GM12878 (cell line): ENCODE data around the gene ADSL. TPM values are rescaled to one million over a fixed set of nuclear protein-coding genes. Genes with fewer than 3 reads are reported as not detected.

Experiments
- ATAC-seq: fragments of 200-7000 bp; cut with Tn5 transposase; 3 replicates; pipeline ENCODE4 v1.9.1; 2020; ENCODE audit warnings: mild to moderate bottlenecking, moderate library complexity
- BruUV-seq: library from RNA; stranded (reverse); fragments of 400-500 nt; replicated peaks from 2 replicates; lab custom pipeline; 2021; lab: Mats Ljungman, UMichigan
- CTCF ChIA-PET: fragments of 300-600 bp; sonication (Branson Sonifier 250); formaldehyde crosslinking; extraction: SDS; loops from one replicate; lab custom pipeline; 2021; ENCODE audit warnings: inconsistent platforms; lab: Yijun Ruan, JAX
- POLR2A ChIA-PET: fragments of 350-600 bp; formaldehyde crosslinking; extraction: SDS; loops from one replicate; lab custom pipeline; 2021; ENCODE audit warnings: inconsistent platforms; lab: Charles Lee
- RAD21 ChIA-PET: fragments of 300-600 bp; sonication (Branson Sonifier 250); formaldehyde crosslinking; loops from one replicate; lab custom pipeline; 2023; ENCODE audit warnings: antibody characterized with exemption; ENCODE audit not compliant: unreplicated experiment; lab: Charles Lee
- SMC1A ChIA-PET: fragments of 300-600 bp; sonication (Branson Sonifier 250); formaldehyde crosslinking; loops from one replicate; lab custom pipeline; 2023; ENCODE audit not compliant: unreplicated experiment, uncharacterized antibody; lab: Charles Lee
- DNase-seq: peaks from one replicate; pipeline ENCODE4 v3.0.0-alpha.2; 2011; ENCODE audit warnings: low read depth, low spot score
- FAIRE-seq: peaks from 3 replicates; lab custom pipeline; 2011; peaks lifted over from hg19 to GRCh38; lab: Jason Lieb, UNC
- H2AFZ ChIP-seq: 2 replicates; pipeline ENCODE4 v1.6.0; 2011; ENCODE audit warnings: low read depth, low read length, control low read depth; ENCODE audit not compliant: control insufficient read depth
- H3K27ac ChIP-seq: 2 replicates; pipeline ENCODE4 v1.5.1; 2011; ENCODE audit warnings: control low read depth; ENCODE audit not compliant: control insufficient read depth, insufficient read depth
- H3K27me3 ChIP-seq, 2 experiments: replicated peaks in 1 of 2; 2 replicates each; pipeline versions ENCODE4 v1.6.0 to v1.6.1; 2011; ENCODE audit warnings: low read length in 1 of 2; ENCODE audit not compliant: control insufficient read depth in 2 of 2, insufficient read depth in 2 of 2
- H3K36me3 ChIP-seq, 2 experiments: 2 replicates each; pipeline ENCODE4 v1.5.1; 2011; ENCODE audit warnings: low read length in 1 of 2; ENCODE audit not compliant: control insufficient read depth in 2 of 2, insufficient read depth in 2 of 2
- H3K4me1 ChIP-seq: 2 replicates; pipeline ENCODE4 v1.6.1; 2011; ENCODE audit warnings: mild to moderate bottlenecking, low read length, moderate library complexity, mixed read lengths; ENCODE audit not compliant: control insufficient read depth, insufficient read depth
- H3K4me2 ChIP-seq: 2 replicates; pipeline ENCODE4 v1.6.0; 2011; ENCODE audit warnings: control low read depth; ENCODE audit not compliant: control insufficient read depth, insufficient read depth
- H3K4me3 ChIP-seq: fragments of 200-600 bp; sonication (generic); 2 replicates; pipeline ENCODE4 v1.5.1; 2016
- H3K79me2 ChIP-seq: 2 replicates; pipeline ENCODE4 v1.6.0; 2011; ENCODE audit warnings: low read length; ENCODE audit not compliant: control insufficient read depth, insufficient read depth
- H3K9ac ChIP-seq: 2 replicates; pipeline ENCODE4 v1.8.0; 2011; ENCODE audit warnings: low read length, control low read depth, mixed read lengths; ENCODE audit not compliant: control insufficient read depth, insufficient read depth
- H3K9me3 ChIP-seq: replicated peaks from 3 replicates; pipeline ENCODE4 v1.5.1; 2011; ENCODE audit warnings: mild to moderate bottlenecking, low read length; ENCODE audit not compliant: control insufficient read depth, insufficient read depth
- H4K20me1 ChIP-seq: 2 replicates; pipeline ENCODE4 v1.6.0; 2011; ENCODE audit not compliant: control insufficient read depth, insufficient read depth
- E2F8 ChIP-seq: fragments of 450-650 bp; IDR thresholded peaks from 2 replicates; pipeline ENCODE4 v1.6.1; 2018; ENCODE audit warnings: mild to moderate bottlenecking, low read depth, moderate library complexity; ENCODE audit not compliant: partially characterized antibody
- HDAC2 ChIP-seq: fragments of 200-600 bp; sonication (generic); IDR thresholded peaks from 2 replicates; pipeline ENCODE4 v1.6.1; 2017
- HDGF ChIP-seq: fragments of 450-650 bp; IDR thresholded peaks from 2 replicates; pipeline ENCODE4 v1.6.1; 2016; ENCODE audit warnings: antibody characterized with exemption
- HSF1 ChIP-seq: fragments of 150-350 bp; IDR thresholded peaks from 2 replicates; pipeline ENCODE4 v1.6.1; 2014; ENCODE audit warnings: mild to moderate bottlenecking, low read depth, low read length
- IRF3 ChIP-seq: fragments of 450-650 bp; IDR thresholded peaks from 2 replicates; pipeline ENCODE4 v1.6.1; 2014; ENCODE audit warnings: mild to moderate bottlenecking
- NBN ChIP-seq: fragments of 450-650 bp; IDR thresholded peaks from 2 replicates; pipeline ENCODE4 v1.6.1; 2016
- STAT3 ChIP-seq: IDR thresholded peaks from 2 replicates; pipeline ENCODE4 v1.6.1; 2011; ENCODE audit warnings: low read depth, low read length, improper control_type of control experiment
- TARDBP ChIP-seq: IDR thresholded peaks from 2 replicates; pipeline ENCODE4 v1.6.1; 2016; ENCODE audit warnings: borderline replicate concordance
- ZBTB4 ChIP-seq: fragments of 450-650 bp; formaldehyde crosslinking; IDR thresholded peaks from 2 replicates; pipeline ENCODE4 v1.4.0; 2022; ENCODE audit warnings: mild to moderate bottlenecking, moderate library complexity
- ZBTB40 ChIP-seq: fragments of 450-650 bp; IDR thresholded peaks from 2 replicates; pipeline ENCODE4 v1.6.1; 2016; ENCODE audit warnings: mild to moderate bottlenecking, moderate library complexity, borderline replicate concordance
- WGBS: methylation state at CpG from one replicate; pipeline ENCODE4 v1.1.6; 2016; ENCODE audit warnings: low lambda C conversion rate; ENCODE audit not compliant: insufficient replicate concordance, insufficient coverage; ENCODE audit errors: missing lambda C conversion rate; 5-methylcytosine and 5-hydroxymethylcytosine counted together
- in situ Hi-C: fragments of 300-500 bp; cut with MboI; formaldehyde crosslinking; loops from 9 replicates; pipeline ENCODE4 v1.14.3; 2018; ENCODE audit warnings: mixed read lengths
- intact Hi-C: fragments of 100-400 bp; cut with micrococcal nuclease; formaldehyde crosslinking; loops from one replicate; pipeline ENCODE4 v1.14.2; 2022; ENCODE audit not compliant: unreplicated experiment
- polyA plus RNA-seq, 11 experiments: library from polyadenylated mRNA; depleted of rRNA in 4 of 11; unstranded in 6 of 11; stranded (reverse) in 5 of 11; fragments of >200 nt; fragmentation: Nextera tagmentation in 4 of 11; fragmentation: Illumina TruSeq in 1 of 11; extraction: Ambion mirVana in 4 of 11; extraction: Trizol in 1 of 11; gene quantifications; 1 replicate in 1 of 11; 2 replicates in 10 of 11; pipeline versions ENCODE4 v1.2.1 to v1.2.3, GENCODE V29; 2011 to 2016; ENCODE audit warnings: inconsistent platforms in 2 of 11, missing spikeins in 2 of 11, low read depth in 1 of 11
- total RNA-seq, 4 experiments: library from RNA; depleted of rRNA in 3 of 4; stranded (reverse); fragments of >200 nt in 3 of 4; fragmentation: Illumina TruSeq in 1 of 4; extraction: Trizol in 1 of 4; gene quantifications; 2 replicates each; pipeline versions ENCODE4 v1.2.1 to v1.2.3, GENCODE V29; 2013 to 2021

Gene ADSL
- total and polyA plus RNA-seq, 10 of the 15 experiments (the other 5 are each of a cell fraction or from before 2014, with no cell fraction given) = 126 to 313 (median 143) TPM

GRCh38 chr22:40361100-40361499 lies 14.8 kb downstream of the ADSL start:
- WGBS = 99% methylated on average over 5 of the region's 5 CpGs
- Histone ChIP-seq H3K4me2 (no peak overlapping the region), H3K4me1 (no peaks in the 10 kb centered on the region), H3K36me3 (peaks cover 31 to 63% of the 10 kb centered on the region in 2 experiments), H3K27me3 (no peaks in the 10 kb centered on the region), H2AFZ (no peak overlapping the region), H3K79me2 (no peaks in the 10 kb centered on the region), H3K27ac (no peak overlapping the region), H3K9me3 (no peaks in the 10 kb centered on the region), H3K4me3 (no peak overlapping the region), H4K20me1 (no peaks in the 10 kb centered on the region), H3K9ac (no peak overlapping the region)
- ChIA-PET RAD21 (no interaction called here), SMC1A (no interaction called here), CTCF (no interaction called here), POLR2A (no interaction called here)
- no peak for DNase-seq
- in situ Hi-C loops = no loop called here
- intact Hi-C loops = no loop called here
- no peak for TF ChIP-seq E2F8
- TF ChIP-seq TARDBP = no peak
- no peak for TF ChIP-seq ZBTB4 (CRISPR knock-in tag)
- TF ChIP-seq ZBTB40 = no peak
- TF ChIP-seq NBN = no peak
- TF ChIP-seq STAT3 = no peak
- no peak for TF ChIP-seq IRF3
- no peak for TF ChIP-seq HSF1
- TF ChIP-seq HDGF = no peak
- no peak for TF ChIP-seq HDAC2
- BruUV-seq = no TSS peak
- no peak for FAIRE-seq
- no peak for ATAC-seq
